Parathyroid adenoma (tissue), 2 donors: ENCODE results near the gene CLK2.

Experiments
- H2AFZ ChIP-seq: fragments of 300-600 bp; sonication (generic); one replicate; pipeline ENCODE4 v1.7.0; 2017; ENCODE audit warnings: antibody characterized with exemption, mild to moderate bottlenecking
- H3K27ac ChIP-seq: fragments of 300-600 bp; sonication (generic); one replicate; pipeline ENCODE4 v1.7.0; 2017
- H3K27me3 ChIP-seq: fragments of 300-600 bp; sonication (generic); one replicate; pipeline ENCODE4 v1.7.0; 2017; ENCODE audit warnings: low read length; ENCODE audit not compliant: control insufficient read depth, insufficient read depth
- H3K36me3 ChIP-seq: fragments of 300-600 bp; sonication (generic); one replicate; pipeline ENCODE4 v1.7.0; 2017; ENCODE audit warnings: low read length; ENCODE audit not compliant: control insufficient read depth, insufficient read depth
- H3K4me1 ChIP-seq: fragments of 300-600 bp; sonication (generic); one replicate; pipeline ENCODE4 v1.7.0; 2017; ENCODE audit warnings: control low read depth
- H3K4me2 ChIP-seq: fragments of 300-600 bp; sonication (generic); one replicate; pipeline ENCODE4 v1.7.0; 2017; ENCODE audit warnings: low read length
- H3K4me3 ChIP-seq: fragments of 300-600 bp; sonication (generic); one replicate; pipeline ENCODE4 v1.7.0; 2017; ENCODE audit warnings: low read depth, low read length
- H3K79me2 ChIP-seq: fragments of 300-600 bp; sonication (generic); one replicate; pipeline ENCODE4 v1.7.0; 2017; ENCODE audit warnings: control low read depth
- H3K9ac ChIP-seq: fragments of 300-600 bp; sonication (generic); one replicate; pipeline ENCODE4 v1.7.0; 2017; ENCODE audit warnings: mild to moderate bottlenecking
- H3K9me3 ChIP-seq: fragments of 300-600 bp; sonication (generic); one replicate; pipeline ENCODE4 v1.7.0; 2017; ENCODE audit warnings: low read length; ENCODE audit not compliant: control insufficient read depth
- TF ChIP-seq, protein P1 (sequence below): fragments of 300-600 bp; sonication (generic); IDR thresholded peaks from one replicate; pipeline ENCODE4 v1.7.0; 2017; ENCODE audit warnings: antibody characterized with exemption, mild to moderate bottlenecking
- donor health status: primary hyperparathyroidism.

Gene CLK2

GRCh38 chr1:155269381-155269780 is 3.9 kb downstream of the CLK2 start:
- H3K9me3 ChIP-seq, result no peaks in the 10 kb centered on the region
- TF ChIP-seq, protein P1, sequence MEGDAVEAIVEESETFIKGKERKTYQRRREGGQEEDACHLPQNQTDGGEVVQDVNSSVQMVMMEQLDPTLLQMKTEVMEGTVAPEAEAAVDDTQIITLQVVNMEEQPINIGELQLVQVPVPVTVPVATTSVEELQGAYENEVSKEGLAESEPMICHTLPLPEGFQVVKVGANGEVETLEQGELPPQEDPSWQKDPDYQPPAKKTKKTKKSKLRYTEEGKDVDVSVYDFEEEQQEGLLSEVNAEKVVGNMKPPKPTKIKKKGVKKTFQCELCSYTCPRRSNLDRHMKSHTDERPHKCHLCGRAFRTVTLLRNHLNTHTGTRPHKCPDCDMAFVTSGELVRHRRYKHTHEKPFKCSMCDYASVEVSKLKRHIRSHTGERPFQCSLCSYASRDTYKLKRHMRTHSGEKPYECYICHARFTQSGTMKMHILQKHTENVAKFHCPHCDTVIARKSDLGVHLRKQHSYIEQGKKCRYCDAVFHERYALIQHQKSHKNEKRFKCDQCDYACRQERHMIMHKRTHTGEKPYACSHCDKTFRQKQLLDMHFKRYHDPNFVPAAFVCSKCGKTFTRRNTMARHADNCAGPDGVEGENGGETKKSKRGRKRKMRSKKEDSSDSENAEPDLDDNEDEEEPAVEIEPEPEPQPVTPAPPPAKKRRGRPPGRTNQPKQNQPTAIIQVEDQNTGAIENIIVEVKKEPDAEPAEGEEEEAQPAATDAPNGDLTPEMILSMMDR, result no peak
- peaks cover 5% of the 10 kb centered on the region for H3K79me2 ChIP-seq
- H3K27ac ChIP-seq, result no peak overlapping the region
- no peak overlapping the region for H3K4me3 ChIP-seq
- H3K4me2 ChIP-seq, result no peak overlapping the region
- H3K4me1 ChIP-seq, result peaks cover 4% of the 10 kb centered on the region
- H3K36me3 ChIP-seq, result no peaks in the 10 kb centered on the region
- no peak overlapping the region for H2AFZ ChIP-seq
- no peaks in the 10 kb centered on the region for H3K27me3 ChIP-seq
- H3K9ac ChIP-seq, result no peak overlapping the region

DNA sequence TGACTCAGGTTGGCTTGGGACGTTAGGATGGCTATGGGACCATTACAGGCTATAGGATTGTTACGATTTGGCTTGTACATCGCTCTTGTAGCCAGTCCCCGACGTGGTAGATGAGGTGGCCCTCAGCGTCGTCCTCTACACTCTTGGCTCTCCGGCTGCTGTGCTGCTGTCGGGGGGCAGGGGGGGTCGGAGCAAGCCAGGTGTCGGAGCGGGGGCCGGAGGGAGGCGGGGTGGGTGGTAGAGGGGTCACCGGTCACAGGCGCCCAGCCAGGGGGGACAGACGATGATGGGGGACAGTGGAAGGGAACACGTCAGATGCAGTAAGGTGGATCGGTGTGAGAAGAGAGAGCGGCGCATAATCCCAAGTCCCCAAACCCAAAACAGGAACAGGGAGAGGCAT is 4.7 kb downstream of the CLK2 start:
- no peak overlapping the region for H3K9ac ChIP-seq
- H3K4me2 ChIP-seq, result no peak overlapping the region
- H3K27me3 ChIP-seq, result no peaks in the 10 kb centered on the region
- no peaks in the 10 kb centered on the region for H3K9me3 ChIP-seq
- no peaks in the 10 kb centered on the region for H3K36me3 ChIP-seq
- no peak overlapping the region for H3K27ac ChIP-seq
- H2AFZ ChIP-seq, result no peak overlapping the region
- TF ChIP-seq, protein P1, result no peak
- H3K4me3 ChIP-seq, result no peak overlapping the region
- peaks cover 4% of the 10 kb centered on the region for H3K4me1 ChIP-seq
- peaks cover 5% of the 10 kb centered on the region for H3K79me2 ChIP-seq

DNA sequence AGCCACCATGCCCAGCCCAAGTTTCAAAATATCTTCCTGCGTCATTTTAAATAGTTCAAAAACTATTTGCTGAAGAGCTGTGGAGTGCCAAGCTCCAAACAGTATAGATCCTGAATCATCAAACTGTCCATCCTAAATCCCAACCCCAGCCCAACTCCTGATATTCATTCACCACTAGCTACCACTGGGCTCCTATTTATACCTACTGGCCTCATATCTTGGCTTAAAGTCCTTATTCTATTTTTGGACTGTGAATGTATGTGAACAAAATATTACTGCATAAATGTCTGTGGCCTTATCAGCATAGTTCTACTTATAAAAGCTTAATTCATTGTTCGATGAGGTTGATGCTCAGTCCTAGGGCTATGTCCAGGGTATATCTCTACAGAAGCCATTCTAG is 5.9 kb downstream of the CLK2 start:
- Histone ChIP-seq H3K9ac (no peak overlapping the region), H3K4me2 (no peak overlapping the region), H3K4me3 (no peak overlapping the region), H3K27me3 (no peaks in the 10 kb centered on the region), H3K27ac (no peak overlapping the region), H3K36me3 (no peaks in the 10 kb centered on the region), H3K79me2 (peaks cover 2% of the 10 kb centered on the region), H3K4me1 (peaks cover 4% of the 10 kb centered on the region), H2AFZ (no peak overlapping the region), H3K9me3 (no peaks in the 10 kb centered on the region)
- TF ChIP-seq, protein P1, result no peak

- Histone ChIP-seq H3K4me3 (no peak overlapping the region), H3K27ac (no peak overlapping the region), H3K79me2 (peaks cover 2% of the 10 kb centered on the region), H3K36me3 (no peaks in the 10 kb centered on the region), H3K9ac (no peak overlapping the region), H3K4me1 (peaks cover 2% of the 10 kb centered on the region), H2AFZ (no peak overlapping the region), H3K4me2 (no peak overlapping the region), H3K9me3 (no peaks in the 10 kb centered on the region), H3K27me3 (no peaks in the 10 kb centered on the region)
- TF ChIP-seq, protein P1, result no peak
Observed at GRCh38 chr1:155266553-155266952, 6.8 kb downstream of the CLK2 start.

- no peak overlapping the region for H3K4me2 ChIP-seq
- no peak overlapping the region for H3K9ac ChIP-seq
- H3K36me3 ChIP-seq, result no peaks in the 10 kb centered on the region
- no peaks in the 10 kb centered on the region for H3K27me3 ChIP-seq
- no peaks in the 10 kb centered on the region for H3K4me1 ChIP-seq
- H3K4me3 ChIP-seq, result no peak overlapping the region
- H3K9me3 ChIP-seq, result no peaks in the 10 kb centered on the region
- no peak overlapping the region for H2AFZ ChIP-seq
- H3K27ac ChIP-seq, result no peak overlapping the region
- H3K79me2 ChIP-seq, result no peaks in the 10 kb centered on the region
- TF ChIP-seq, protein P1, result no peak
Observed at GRCh38 chr1:155263067-155263466, 10.2 kb downstream of the CLK2 start.
